UCSD-AML1 (cell line): Measurements from ENCODE around the gene ANKRD36.
"Not testable (repeated sequence)": the region's sequence is repeated elsewhere in the genome, so short reads cannot be mapped to it uniquely, and the experiment has no call there.

Experiments
- DNase-seq: peaks from one replicate; lab custom pipeline; 2025; ENCODE audit not compliant: unreplicated experiment; lab: John Stamatoyannopoulos, UW

Gene ANKRD36

DNA sequence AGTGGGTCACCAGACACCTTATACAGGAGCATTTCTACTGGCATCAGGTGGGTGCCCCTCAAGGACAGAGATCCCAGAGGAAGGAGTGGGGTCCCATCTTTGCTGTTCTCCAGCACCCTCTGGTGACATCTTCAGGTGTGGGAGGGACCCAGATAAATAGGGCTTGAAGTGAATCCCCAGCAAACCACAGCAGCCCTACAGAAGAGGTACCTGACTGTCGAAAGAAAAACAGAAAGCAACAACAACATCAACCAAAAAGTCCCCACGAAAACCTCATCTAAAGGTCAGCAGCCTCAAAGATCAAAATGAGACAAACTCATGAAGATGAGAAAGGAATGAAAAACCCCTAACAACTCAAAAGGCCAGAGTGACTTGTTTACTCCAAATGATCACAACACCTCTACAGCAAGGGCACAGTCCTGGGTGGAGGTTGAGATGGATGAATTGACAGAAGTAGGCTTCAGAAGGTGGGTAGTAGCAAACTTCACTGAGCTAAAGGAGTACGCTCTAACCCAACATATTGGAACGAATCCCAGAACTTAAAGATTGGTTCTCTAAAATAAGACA lies 163.4 kb downstream of the ANKRD36 start:
- DNase-seq, result not testable (repeated sequence)

DNA sequence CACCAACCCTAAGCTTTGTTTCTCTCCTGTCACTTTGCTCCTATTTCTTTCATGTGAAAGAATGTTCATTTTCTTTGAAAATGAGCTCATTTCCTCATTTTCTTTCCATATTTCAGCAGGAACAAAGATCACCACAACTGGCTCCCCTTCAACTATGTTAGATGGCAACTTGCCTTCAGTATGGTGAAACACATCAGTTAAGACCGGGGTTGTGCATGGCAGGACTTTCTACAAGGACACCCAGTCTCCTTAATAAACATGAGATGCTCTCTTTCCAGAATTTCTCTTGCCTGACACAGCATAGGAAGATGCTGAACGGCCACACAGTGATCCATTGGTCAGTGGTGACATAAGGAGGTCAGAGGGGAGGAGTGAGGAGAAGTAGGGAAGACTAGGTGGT lies 172.2 kb downstream of the ANKRD36 start:
- DNase-seq, result not testable (repeated sequence)

GRCh38 chr2:97293687-97294086 lies 180.7 kb downstream of the ANKRD36 start:
- not testable (repeated sequence) for DNase-seq
